OCI-LY3 (cell line): Measurements from ENCODE around the gene DNAJC1.

ENCODE experiments used
- H2AFZ ChIP-seq: fragments of 200-600, 300-600 bp; shearing (Covaris generic); 2 replicates; pipeline ENCODE4 v1.6.0; 2014; ENCODE audit warnings: antibody characterized with exemption, low read depth, low read length
- H3K27ac ChIP-seq: fragments of 200-600, 300-600 bp; sonication (generic); 2 replicates; pipeline ENCODE4 v1.5.1; 2014; ENCODE audit warnings: mild to moderate bottlenecking, low read length, moderate library complexity, mixed read lengths
- H3K27me3 ChIP-seq: fragments of 200-600, 300-600 bp; sonication (generic); 2 replicates; pipeline ENCODE4 v1.6.1; 2014; ENCODE audit warnings: low read depth, low read length, mixed read lengths
- H3K36me3 ChIP-seq: fragments of 200-600, 300-600 bp; sonication (generic); replicated peaks from 2 replicates; pipeline ENCODE3; 2014; ENCODE audit warnings: low read depth, low read length, mixed read lengths
- H3K4me1 ChIP-seq: fragments of 300-600, 200-600 bp; sonication (generic); 2 replicates; pipeline ENCODE4 v1.6.1; 2014; ENCODE audit warnings: low read length, mixed read lengths
- H3K4me2 ChIP-seq: fragments of 200-600, 300-600 bp; sonication (generic); 2 replicates; pipeline ENCODE4 v1.6.1; 2014; ENCODE audit warnings: low read length, mixed read lengths
- H3K4me3 ChIP-seq: fragments of 300-600, 200-600 bp; sonication (generic); 2 replicates; pipeline ENCODE4 v1.5.1; 2014; ENCODE audit warnings: antibody characterized with exemption, mild to moderate bottlenecking, low read length, moderate library complexity
- H3K79me2 ChIP-seq: fragments of 300-600, 200-600 bp; shearing (Covaris generic); 2 replicates; pipeline ENCODE4 v1.6.1; 2014; ENCODE audit warnings: mild to moderate bottlenecking, low read length, mixed read lengths
- H3K9ac ChIP-seq: fragments of 300-600, 200-600 bp; shearing (Covaris generic); 2 replicates; pipeline ENCODE4 v1.6.0; 2014; ENCODE audit warnings: mild to moderate bottlenecking, low read length, moderate library complexity
- H3K9me3 ChIP-seq: fragments of 200-600, 300-600 bp; shearing (Covaris generic); 2 replicates; pipeline ENCODE4 v1.6.1; 2014; ENCODE audit warnings: low read length, mixed read lengths; ENCODE audit not compliant: insufficient read depth
- H4K20me1 ChIP-seq: fragments of 200-600, 300-600 bp; sonication (generic); 2 replicates; pipeline ENCODE4 v1.6.1; 2016; ENCODE audit warnings: low read length, mixed read lengths; ENCODE audit not compliant: insufficient read depth
- EZH2phosphoT487 ChIP-seq: fragments of 200-600 bp; shearing (Covaris generic); IDR thresholded peaks from 2 replicates; pipeline ENCODE4 v1.6.1; 2018; ENCODE audit warnings: antibody characterized with exemption, mixed run types, low read depth
- TF ChIP-seq, protein P1 (sequence below): fragments of 200-600, 300-600 bp; sonication (generic); IDR thresholded peaks from 2 replicates; pipeline ENCODE4 v1.5.1; 2014; ENCODE audit warnings: antibody characterized with exemption, low read length, low read depth

Gene DNAJC1

GRCh38 chr10:21832821-21833130, 170.8 kb downstream of the DNAJC1 start:
- no peaks in the 10 kb centered on the region for H4K20me1 ChIP-seq
- no peak overlapping the region for H3K27ac ChIP-seq
- no peak overlapping the region for H3K4me3 ChIP-seq
- no peak for TF ChIP-seq EZH2phosphoT487
- TF ChIP-seq, protein P1, sequence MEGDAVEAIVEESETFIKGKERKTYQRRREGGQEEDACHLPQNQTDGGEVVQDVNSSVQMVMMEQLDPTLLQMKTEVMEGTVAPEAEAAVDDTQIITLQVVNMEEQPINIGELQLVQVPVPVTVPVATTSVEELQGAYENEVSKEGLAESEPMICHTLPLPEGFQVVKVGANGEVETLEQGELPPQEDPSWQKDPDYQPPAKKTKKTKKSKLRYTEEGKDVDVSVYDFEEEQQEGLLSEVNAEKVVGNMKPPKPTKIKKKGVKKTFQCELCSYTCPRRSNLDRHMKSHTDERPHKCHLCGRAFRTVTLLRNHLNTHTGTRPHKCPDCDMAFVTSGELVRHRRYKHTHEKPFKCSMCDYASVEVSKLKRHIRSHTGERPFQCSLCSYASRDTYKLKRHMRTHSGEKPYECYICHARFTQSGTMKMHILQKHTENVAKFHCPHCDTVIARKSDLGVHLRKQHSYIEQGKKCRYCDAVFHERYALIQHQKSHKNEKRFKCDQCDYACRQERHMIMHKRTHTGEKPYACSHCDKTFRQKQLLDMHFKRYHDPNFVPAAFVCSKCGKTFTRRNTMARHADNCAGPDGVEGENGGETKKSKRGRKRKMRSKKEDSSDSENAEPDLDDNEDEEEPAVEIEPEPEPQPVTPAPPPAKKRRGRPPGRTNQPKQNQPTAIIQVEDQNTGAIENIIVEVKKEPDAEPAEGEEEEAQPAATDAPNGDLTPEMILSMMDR: no peak
- no peak overlapping the region for H3K9ac ChIP-seq
- no peaks in the 10 kb centered on the region for H3K36me3 ChIP-seq
- no peak overlapping the region for H3K4me2 ChIP-seq
- no peaks in the 10 kb centered on the region for H3K27me3 ChIP-seq
- H3K4me1 ChIP-seq: no peaks in the 10 kb centered on the region
- no peaks in the 10 kb centered on the region for H3K79me2 ChIP-seq
- no peak overlapping the region for H2AFZ ChIP-seq
- H3K9me3 ChIP-seq: no peaks in the 10 kb centered on the region

DNA sequence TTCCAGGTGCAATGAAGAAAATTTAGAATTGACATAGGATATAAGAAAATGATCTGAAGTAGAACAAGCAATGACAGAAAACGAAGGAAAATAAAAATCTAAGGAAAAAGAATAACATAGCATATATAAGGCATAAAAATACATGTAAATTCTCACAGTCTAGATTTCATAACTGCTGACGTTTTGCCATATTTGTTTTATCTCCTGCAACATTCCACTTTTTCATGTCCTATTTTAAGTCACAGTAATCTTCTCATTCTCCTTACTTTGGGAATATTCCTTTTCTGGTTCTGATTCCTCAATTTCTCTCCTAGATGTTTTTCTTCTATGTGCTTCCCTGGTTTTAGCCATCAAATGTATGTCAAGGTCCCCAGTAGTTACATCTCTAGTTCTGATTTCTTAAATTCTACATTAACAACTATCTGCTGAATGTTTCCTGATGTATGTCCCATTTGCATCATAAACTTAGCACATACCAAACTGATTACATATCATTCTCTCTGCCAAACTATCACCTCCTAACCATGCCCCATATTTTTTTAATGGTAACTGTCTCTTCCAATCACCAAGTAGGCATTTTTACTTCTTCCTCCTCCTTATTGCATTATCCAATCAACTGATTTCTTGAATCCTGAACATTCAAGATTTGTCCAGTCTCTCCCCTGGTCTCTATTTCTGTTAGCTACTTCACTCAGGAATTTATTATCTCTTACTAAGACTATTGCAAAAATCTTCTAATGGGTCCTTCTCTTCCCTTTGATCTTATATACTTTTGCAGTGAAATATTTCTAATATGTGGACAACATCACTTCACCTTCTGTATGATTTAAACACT, 171.3 kb downstream of the DNAJC1 start:
- Histone ChIP-seq H3K9me3 (no peaks in the 10 kb centered on the region), H3K27ac (no peak overlapping the region), H3K4me3 (no peak overlapping the region), H3K36me3 (no peaks in the 10 kb centered on the region), H3K4me2 (no peak overlapping the region), H3K27me3 (no peaks in the 10 kb centered on the region), H3K4me1 (no peaks in the 10 kb centered on the region), H2AFZ (no peak overlapping the region), H3K79me2 (no peaks in the 10 kb centered on the region), H4K20me1 (no peaks in the 10 kb centered on the region), H3K9ac (no peak overlapping the region)
- TF ChIP-seq, protein P1: no peak
- TF ChIP-seq EZH2phosphoT487: no peak

- Histone ChIP-seq H3K4me2 (no peak overlapping the region), H3K79me2 (no peaks in the 10 kb centered on the region), H3K4me3 (no peak overlapping the region), H4K20me1 (no peaks in the 10 kb centered on the region), H3K4me1 (no peaks in the 10 kb centered on the region), H3K36me3 (no peaks in the 10 kb centered on the region), H3K27me3 (no peaks in the 10 kb centered on the region), H3K9ac (no peak overlapping the region), H3K27ac (no peak overlapping the region), H3K9me3 (no peaks in the 10 kb centered on the region), H2AFZ (no peak overlapping the region)
- TF ChIP-seq, protein P1: no peak
- TF ChIP-seq EZH2phosphoT487: no peak
Measured at GRCh38 chr10:21830037-21830436, 173.5 kb downstream of the DNAJC1 start.

- no peaks in the 10 kb centered on the region for H3K36me3 ChIP-seq
- H3K9me3 ChIP-seq: no peaks in the 10 kb centered on the region
- H3K4me3 ChIP-seq: no peak overlapping the region
- H3K27me3 ChIP-seq: no peaks in the 10 kb centered on the region
- no peak overlapping the region for H2AFZ ChIP-seq
- H3K4me2 ChIP-seq: no peak overlapping the region
- no peaks in the 10 kb centered on the region for H4K20me1 ChIP-seq
- no peak overlapping the region for H3K27ac ChIP-seq
- no peaks in the 10 kb centered on the region for H3K79me2 ChIP-seq
- H3K9ac ChIP-seq: no peak overlapping the region
- H3K4me1 ChIP-seq: no peaks in the 10 kb centered on the region
- TF ChIP-seq, protein P1: no peak
- no peak for TF ChIP-seq EZH2phosphoT487
Measured at GRCh38 chr10:21827308-21827707, 176.2 kb downstream of the DNAJC1 start.
